Measurements from ENCODE around the gene KNSTRN.

DNA sequence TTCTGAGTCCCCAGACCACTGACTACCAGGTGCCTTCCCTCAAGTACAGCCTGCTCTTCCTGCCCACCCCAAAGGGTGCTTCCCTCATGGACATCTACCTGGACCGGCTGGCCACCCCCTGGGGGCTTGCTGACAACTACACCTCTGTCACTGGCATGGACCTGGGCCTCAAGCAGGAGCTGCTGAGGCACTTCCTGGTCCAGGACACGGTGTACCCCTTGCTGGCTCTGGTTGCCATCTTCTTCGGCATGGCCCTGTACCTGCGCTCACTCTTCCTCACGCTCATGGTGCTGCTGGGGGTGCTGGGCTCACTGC lies 15.2 kb upstream of the KNSTRN start:
- TF ChIP-seq ZNF354C (tag by site-specific recombination; IDR thresholded peaks at IDR 0.05; ENCODE audit: borderline replicate concordance, low read depth) = no peak
- TF ChIP-seq CTCF (tag by site-specific recombination; IDR thresholded peaks at IDR 0.05) = no peak
- TF ChIP-seq ZNF76 (tag by site-specific recombination; IDR thresholded peaks at IDR 0.05; ENCODE audit: borderline replicate concordance, low read depth) = no peak
- no peak for TF ChIP-seq GLI2 (tag by site-specific recombination; IDR thresholded peaks at IDR 0.05; ENCODE audit: borderline replicate concordance, low read depth)
- TF ChIP-seq ZFHX2 (tag by site-specific recombination; conservative IDR thresholded peaks at IDR 0.05) = no peak
- TF ChIP-seq ZNF148 (tag by site-specific recombination; IDR thresholded peaks at IDR 0.05; ENCODE audit: borderline replicate concordance) = no peak
- TF ChIP-seq TCF7L2 (IDR thresholded peaks at IDR 0.05; ENCODE audit: borderline replicate concordance, low read depth, low read length) = no peak
- TF ChIP-seq ZSCAN30 (tag by site-specific recombination; IDR thresholded peaks at IDR 0.05) = no peak
- TF ChIP-seq ZNF692 (tag by site-specific recombination; IDR thresholded peaks at IDR 0.05) = no peak
